WTC11 (cell line): Measurements from ENCODE around the gene CDK11B.

Experiments used
- CTCF ChIP-seq: fragments of 200-600 bp; IDR thresholded peaks from 2 replicates; pipeline ENCODE4 v1.8.0; 2022; ENCODE audit warnings: antibody characterized with exemption
- RORB ChIP-seq: fragments of 250-450 bp; sonication (Bioruptor Pico); IDR thresholded peaks from 2 replicates; pipeline ENCODE4 v1.9.0; 2021; ENCODE audit warnings: mild to moderate bottlenecking
- SOX15 ChIP-seq: fragments of 250-450 bp; sonication (Bioruptor Pico); IDR thresholded peaks from 2 replicates; pipeline ENCODE4 v1.9.0; 2021; ENCODE audit warnings: mild to moderate bottlenecking
- USF2 ChIP-seq: sonication (generic); formaldehyde crosslinking; IDR thresholded peaks from 2 replicates; pipeline ENCODE4 v1.8.1; 2023; ENCODE audit warnings: mild to moderate bottlenecking, missing genetic modification reagents, moderate library complexity
- ZNF281 ChIP-seq: sonication (generic); formaldehyde crosslinking; IDR thresholded peaks from 2 replicates; pipeline ENCODE4 v1.8.0; 2023; ENCODE audit warnings: mild to moderate bottlenecking, missing genetic modification reagents
- TF ChIP-seq, protein P1 (sequence below): sonication (generic); formaldehyde crosslinking; IDR thresholded peaks from 2 replicates; pipeline ENCODE4 v1.8.0; 2022; ENCODE audit warnings: missing genetic modification reagents
- TF ChIP-seq, protein P2 (sequence below): sonication (generic); formaldehyde crosslinking; IDR thresholded peaks from 2 replicates; pipeline ENCODE4 v1.8.0; 2022; ENCODE audit warnings: mild to moderate bottlenecking, missing genetic modification reagents
- TF ChIP-seq, protein P3 (sequence below): sonication (generic); formaldehyde crosslinking; IDR thresholded peaks from 2 replicates; pipeline ENCODE4 v1.8.0; 2022; ENCODE audit warnings: mild to moderate bottlenecking, missing genetic modification reagents

DNA sequence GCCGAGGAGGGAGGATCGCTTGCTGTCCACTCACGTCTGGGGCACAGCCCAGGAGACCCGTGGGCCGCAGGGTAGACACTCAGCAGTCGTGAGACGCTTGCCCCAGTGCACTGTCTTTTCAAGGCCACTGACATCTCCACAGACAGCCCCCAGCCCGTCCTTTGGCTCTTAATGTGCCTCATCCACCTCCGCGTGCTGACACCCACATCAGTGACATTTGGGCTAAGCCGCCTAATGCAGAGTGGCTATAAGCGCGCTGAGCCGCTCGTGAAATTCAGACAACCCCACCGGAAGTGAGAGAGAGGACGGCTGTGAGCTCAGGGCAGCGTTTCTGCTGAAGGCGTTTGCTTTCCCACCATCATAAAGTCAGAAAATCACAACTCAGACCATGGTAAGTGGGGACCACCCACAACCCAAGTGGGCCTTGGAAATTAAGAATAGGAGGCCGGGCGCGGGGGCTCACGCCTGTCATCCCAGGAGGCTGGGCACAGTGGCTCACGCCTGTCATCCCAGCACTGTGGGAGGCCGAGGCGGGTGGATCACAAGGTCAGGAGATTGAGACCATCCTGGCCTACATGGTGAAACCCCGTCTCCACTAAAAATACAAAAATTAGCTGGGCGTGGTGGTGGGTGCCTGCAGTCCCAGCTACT lies 25.4 kb upstream of the CDK11B start:
- TF ChIP-seq CTCF (no peak), SOX15 (no peak), ZNF281 (no peak), RORB (CRISPR knock-in tag) (no peak), USF2 (CRISPR knock-in tag) (no peak)
- TF ChIP-seq, protein P1, sequence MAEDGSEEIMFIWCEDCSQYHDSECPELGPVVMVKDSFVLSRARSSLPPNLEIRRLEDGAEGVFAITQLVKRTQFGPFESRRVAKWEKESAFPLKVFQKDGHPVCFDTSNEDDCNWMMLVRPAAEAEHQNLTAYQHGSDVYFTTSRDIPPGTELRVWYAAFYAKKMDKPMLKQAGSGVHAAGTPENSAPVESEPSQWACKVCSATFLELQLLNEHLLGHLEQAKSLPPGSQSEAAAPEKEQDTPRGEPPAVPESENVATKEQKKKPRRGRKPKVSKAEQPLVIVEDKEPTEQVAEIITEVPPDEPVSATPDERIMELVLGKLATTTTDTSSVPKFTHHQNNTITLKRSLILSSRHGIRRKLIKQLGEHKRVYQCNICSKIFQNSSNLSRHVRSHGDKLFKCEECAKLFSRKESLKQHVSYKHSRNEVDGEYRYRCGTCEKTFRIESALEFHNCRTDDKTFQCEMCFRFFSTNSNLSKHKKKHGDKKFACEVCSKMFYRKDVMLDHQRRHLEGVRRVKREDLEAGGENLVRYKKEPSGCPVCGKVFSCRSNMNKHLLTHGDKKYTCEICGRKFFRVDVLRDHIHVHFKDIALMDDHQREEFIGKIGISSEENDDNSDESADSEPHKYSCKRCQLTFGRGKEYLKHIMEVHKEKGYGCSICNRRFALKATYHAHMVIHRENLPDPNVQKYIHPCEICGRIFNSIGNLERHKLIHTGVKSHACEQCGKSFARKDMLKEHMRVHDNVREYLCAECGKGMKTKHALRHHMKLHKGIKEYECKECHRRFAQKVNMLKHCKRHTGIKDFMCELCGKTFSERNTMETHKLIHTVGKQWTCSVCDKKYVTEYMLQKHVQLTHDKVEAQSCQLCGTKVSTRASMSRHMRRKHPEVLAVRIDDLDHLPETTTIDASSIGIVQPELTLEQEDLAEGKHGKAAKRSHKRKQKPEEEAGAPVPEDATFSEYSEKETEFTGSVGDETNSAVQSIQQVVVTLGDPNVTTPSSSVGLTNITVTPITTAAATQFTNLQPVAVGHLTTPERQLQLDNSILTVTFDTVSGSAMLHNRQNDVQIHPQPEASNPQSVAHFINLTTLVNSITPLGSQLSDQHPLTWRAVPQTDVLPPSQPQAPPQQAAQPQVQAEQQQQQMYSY: no peak
- TF ChIP-seq, protein P2, sequence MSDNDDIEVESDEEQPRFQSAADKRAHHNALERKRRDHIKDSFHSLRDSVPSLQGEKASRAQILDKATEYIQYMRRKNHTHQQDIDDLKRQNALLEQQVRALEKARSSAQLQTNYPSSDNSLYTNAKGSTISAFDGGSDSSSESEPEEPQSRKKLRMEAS (CRISPR knock-in tag): no peak
- TF ChIP-seq, protein P3, sequence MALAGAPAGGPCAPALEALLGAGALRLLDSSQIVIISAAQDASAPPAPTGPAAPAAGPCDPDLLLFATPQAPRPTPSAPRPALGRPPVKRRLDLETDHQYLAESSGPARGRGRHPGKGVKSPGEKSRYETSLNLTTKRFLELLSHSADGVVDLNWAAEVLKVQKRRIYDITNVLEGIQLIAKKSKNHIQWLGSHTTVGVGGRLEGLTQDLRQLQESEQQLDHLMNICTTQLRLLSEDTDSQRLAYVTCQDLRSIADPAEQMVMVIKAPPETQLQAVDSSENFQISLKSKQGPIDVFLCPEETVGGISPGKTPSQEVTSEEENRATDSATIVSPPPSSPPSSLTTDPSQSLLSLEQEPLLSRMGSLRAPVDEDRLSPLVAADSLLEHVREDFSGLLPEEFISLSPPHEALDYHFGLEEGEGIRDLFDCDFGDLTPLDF (CRISPR knock-in tag): no peak
